ENCODE measurements around the gene HECW1. TPM values are rescaled to one million over a fixed set of nuclear protein-coding genes. Genes with fewer than 3 reads are reported as not detected.

Gene HECW1
- total and polyA plus RNA-seq, 8 donors: 0.29 to 5.1 (median 3.2) TPM

DNA sequence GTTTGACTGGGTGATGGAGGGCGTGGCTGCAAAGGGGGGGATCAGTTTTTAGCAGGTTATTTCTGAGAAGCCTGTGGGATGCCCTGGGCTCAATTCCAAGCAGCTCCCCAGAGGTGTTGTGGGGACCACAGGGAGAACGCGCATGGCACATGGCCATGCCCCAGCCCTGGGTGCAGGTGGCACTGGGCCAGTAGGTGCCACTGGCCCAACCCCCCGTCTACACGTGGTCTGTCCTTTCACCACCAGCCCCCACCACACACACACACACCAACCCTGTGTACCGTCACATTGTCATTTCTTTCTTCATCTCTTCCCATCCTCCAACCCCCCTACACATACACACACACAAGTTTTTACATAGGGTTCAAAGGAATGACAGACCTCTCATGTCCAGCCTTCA is 355.4 kb downstream of the HECW1 start:
- no peaks in the 10 kb centered on the region for H3K9me3 ChIP-seq
- no peaks in the 10 kb centered on the region for H3K4me1 ChIP-seq
- no peaks in the 10 kb centered on the region for H3K36me3 ChIP-seq
- no peaks in the 10 kb centered on the region for H3K27me3 ChIP-seq
- DNase-seq: no peak
- TF ChIP-seq, protein P1, sequence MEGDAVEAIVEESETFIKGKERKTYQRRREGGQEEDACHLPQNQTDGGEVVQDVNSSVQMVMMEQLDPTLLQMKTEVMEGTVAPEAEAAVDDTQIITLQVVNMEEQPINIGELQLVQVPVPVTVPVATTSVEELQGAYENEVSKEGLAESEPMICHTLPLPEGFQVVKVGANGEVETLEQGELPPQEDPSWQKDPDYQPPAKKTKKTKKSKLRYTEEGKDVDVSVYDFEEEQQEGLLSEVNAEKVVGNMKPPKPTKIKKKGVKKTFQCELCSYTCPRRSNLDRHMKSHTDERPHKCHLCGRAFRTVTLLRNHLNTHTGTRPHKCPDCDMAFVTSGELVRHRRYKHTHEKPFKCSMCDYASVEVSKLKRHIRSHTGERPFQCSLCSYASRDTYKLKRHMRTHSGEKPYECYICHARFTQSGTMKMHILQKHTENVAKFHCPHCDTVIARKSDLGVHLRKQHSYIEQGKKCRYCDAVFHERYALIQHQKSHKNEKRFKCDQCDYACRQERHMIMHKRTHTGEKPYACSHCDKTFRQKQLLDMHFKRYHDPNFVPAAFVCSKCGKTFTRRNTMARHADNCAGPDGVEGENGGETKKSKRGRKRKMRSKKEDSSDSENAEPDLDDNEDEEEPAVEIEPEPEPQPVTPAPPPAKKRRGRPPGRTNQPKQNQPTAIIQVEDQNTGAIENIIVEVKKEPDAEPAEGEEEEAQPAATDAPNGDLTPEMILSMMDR (IDR thresholded peaks at IDR 0.05): no peak
- intact Hi-C loops (cut with DNase I): no loop called here
- H3K27ac ChIP-seq: no peak overlapping the region
- no peak overlapping the region for H3K4me3 ChIP-seq
- no peak for ATAC-seq

DNA sequence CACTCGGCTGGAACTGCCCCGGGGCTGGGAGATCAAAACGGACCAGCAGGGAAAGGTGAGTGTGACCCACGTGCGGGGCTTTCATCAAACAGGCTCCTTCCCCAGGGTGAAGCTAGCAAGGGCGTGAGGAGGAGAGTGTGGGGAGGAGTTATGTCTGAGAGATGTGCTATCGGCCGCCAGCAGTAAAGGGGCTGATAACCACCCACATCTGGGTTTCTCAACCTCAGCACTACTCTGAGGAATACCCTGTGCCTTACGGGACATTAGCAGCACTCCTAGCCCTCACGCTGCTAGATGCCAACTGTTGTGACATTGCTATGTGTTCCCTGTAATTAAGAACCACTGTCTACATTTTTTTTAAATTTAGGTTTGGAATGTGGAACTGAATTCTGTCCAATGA is 356.6 kb downstream of the HECW1 start:
- no peak for ATAC-seq
- TF ChIP-seq, protein P1 (IDR thresholded peaks at IDR 0.05): no peak
- Histone ChIP-seq H3K4me1 (no peaks in the 10 kb centered on the region), H3K9me3 (no peaks in the 10 kb centered on the region), H3K4me3 (no peak overlapping the region), H3K27me3 (no peaks in the 10 kb centered on the region), H3K27ac (no peak overlapping the region), H3K36me3 (no peaks in the 10 kb centered on the region)
- no peak for DNase-seq
- intact Hi-C loops (cut with DNase I): no loop called here

DNA sequence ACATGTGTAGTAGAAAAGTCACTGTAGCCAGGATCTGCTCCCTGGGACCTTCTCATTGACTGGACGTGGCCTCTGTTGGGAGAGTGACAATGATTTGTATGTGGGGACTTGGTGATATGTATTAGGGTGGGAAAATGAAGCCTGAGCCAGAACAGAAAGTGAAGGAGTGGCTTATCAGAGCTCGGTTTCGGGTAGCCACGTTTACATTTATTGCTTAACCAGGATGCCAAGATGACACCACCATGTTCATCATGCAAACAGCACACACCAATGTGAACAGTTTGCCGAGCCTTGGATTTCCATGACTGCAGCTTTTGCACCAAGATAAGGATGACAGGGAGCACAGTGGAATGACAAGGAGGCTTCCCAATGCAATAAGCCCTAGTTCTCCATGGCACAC is 357.7 kb downstream of the HECW1 start:
- TF ChIP-seq, protein P1 (IDR thresholded peaks at IDR 0.05): no peak
- Histone ChIP-seq H3K4me1 (no peaks in the 10 kb centered on the region), H3K4me3 (no peak overlapping the region), H3K27ac (no peak overlapping the region), H3K27me3 (no peaks in the 10 kb centered on the region), H3K9me3 (no peaks in the 10 kb centered on the region), H3K36me3 (no peaks in the 10 kb centered on the region)
- intact Hi-C loops (cut with DNase I): no loop called here
- no peak for DNase-seq
- ATAC-seq: no peak

DNA sequence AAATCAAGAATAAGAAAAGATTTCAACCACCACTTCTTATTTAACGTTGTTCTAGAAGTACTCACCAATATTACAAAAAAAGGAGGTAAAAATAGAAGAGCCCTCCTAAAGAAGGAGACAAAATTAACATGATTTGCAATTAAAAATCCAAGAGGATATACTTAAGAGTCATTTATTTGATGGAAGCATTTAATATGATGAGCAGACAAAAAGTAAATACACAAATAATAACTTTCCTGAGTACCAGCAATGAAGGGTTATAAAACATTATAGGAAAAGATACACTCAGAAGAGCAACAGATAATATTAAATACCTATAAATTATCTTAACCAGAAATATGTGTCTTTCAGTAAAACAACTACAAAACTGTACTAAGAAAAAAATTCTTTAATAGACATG is 363.5 kb downstream of the HECW1 start:
- Histone ChIP-seq H3K9me3 (no peaks in the 10 kb centered on the region), H3K27me3 (no peaks in the 10 kb centered on the region), H3K27ac (no peak overlapping the region), H3K4me1 (no peaks in the 10 kb centered on the region), H3K4me3 (no peak overlapping the region), H3K36me3 (no peaks in the 10 kb centered on the region)
- ATAC-seq (no peak), DNase-seq (no peak)
- intact Hi-C loops (cut with DNase I): no loop called here
- TF ChIP-seq, protein P1 (IDR thresholded peaks at IDR 0.05): no peak

DNA sequence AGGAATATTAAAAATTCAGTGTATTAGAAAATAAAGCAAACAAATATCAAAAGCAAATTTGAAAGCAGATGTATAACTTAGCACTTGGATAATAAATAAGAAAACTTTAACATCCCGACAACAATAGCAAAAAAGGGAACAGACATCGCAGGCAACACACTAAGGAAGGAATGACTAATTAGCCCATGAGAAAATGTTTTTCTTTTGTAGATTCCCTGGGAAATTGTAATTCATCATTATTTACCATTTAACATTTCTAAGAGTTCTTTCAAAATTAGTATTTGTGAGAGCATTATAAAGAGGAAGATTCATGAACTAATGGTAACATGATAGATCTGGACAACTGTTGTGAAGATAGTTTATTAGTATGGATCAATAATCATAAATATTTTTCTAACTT is 364.4 kb downstream of the HECW1 start:
- DNase-seq (no peak), ATAC-seq (no peak)
- Histone ChIP-seq H3K27me3 (no peaks in the 10 kb centered on the region), H3K27ac (no peak overlapping the region), H3K36me3 (no peaks in the 10 kb centered on the region), H3K4me3 (no peak overlapping the region), H3K4me1 (no peaks in the 10 kb centered on the region), H3K9me3 (no peaks in the 10 kb centered on the region)
- TF ChIP-seq, protein P1 (IDR thresholded peaks at IDR 0.05): no peak
- intact Hi-C loops (cut with DNase I): no loop called here

Data from left lung (tissue), 10 donors.